ENCODE results near the gene CAMTA1.

GRCh38 chr1:6790146-6790545 lies 4.9 kb downstream of the CAMTA1 start:
- no peak for TF ChIP-seq CTCF (IDR thresholded peaks at IDR 0.05)
- TF ChIP-seq EP300 (IDR thresholded peaks at IDR 0.05), result no peak
- TF ChIP-seq POLR2A (IDR thresholded peaks at IDR 0.05), result no peak

Data from stomach (tissue), 4 donors.